ENCODE data around the gene PPM1F. TPM values are rescaled to one million over a fixed set of nuclear protein-coding genes. Genes with fewer than 3 reads are reported as not detected.

Gene PPM1F
- total and polyA plus RNA-seq, 2 donors (not counting 1 experiment from before 2014, with no cell fraction given): 18.1 to 30.0 TPM

- Histone ChIP-seq H3K4me2 (replicated peaks; ENCODE audit: low read depth, low read length, poor library complexity, severe bottlenecking) (no peak overlapping the region), H3K9ac (ENCODE audit: low read length) (no peak overlapping the region), H3K79me2 (ENCODE audit: control insufficient read depth, insufficient read depth, low read length) (peaks cover 28% of the 10 kb centered on the region), H3K36me3 (replicated peaks in 1 of 2; ENCODE audit: control extremely low read depth in 1 of 2, control insufficient read depth in 1 of 2, extremely low read depth in 1 of 2, insufficient read depth in 2 of 2, low read length in 1 of 2) (peaks cover 0 to 88% of the 10 kb centered on the region in 2 experiments), H3K4me1 (ENCODE audit: control insufficient read depth in 2 of 2, insufficient read depth in 2 of 2, low read length in 2 of 2) (no peaks in the 10 kb centered on the region), H4K20me1 (ENCODE audit: control insufficient read depth, insufficient read depth, low read length, poor library complexity, severe bottlenecking) (peaks cover 7% of the 10 kb centered on the region), H3K4me3 (ENCODE audit: control extremely low read depth in 1 of 5, extremely low read depth in 1 of 5, insufficient read depth in 1 of 5, low read depth in 2 of 5, low read length in 4 of 5) (no peak overlapping the region), H2AFZ (ENCODE audit: insufficient read depth, low read depth, low read length, poor library complexity, severe bottlenecking) (no peak overlapping the region), H3K9me3 (ENCODE audit: control extremely low read depth in 1 of 3, control insufficient read depth in 2 of 3, insufficient read depth in 1 of 3, low read length in 2 of 3) (no peaks in the 10 kb centered on the region), H3K27ac (ENCODE audit: low read length in 2 of 2) (no peak overlapping the region), H3K27me3 (replicated peaks in 1 of 4; ENCODE audit: control extremely low read depth in 1 of 4, control insufficient read depth in 3 of 4, insufficient read depth in 4 of 4, low read length in 3 of 4) (no peaks in the 10 kb centered on the region)
- ChIA-PET POLR2A (interaction anchor here (1.1 kb wide), 1 partner anchor 10 kb away, joined by 4 read pairs; the partner anchor contains the start of gene TOP3B), CTCF (interaction anchor here (0.5 to 2.3 kb wide), 33 partner anchors 10 to 984 kb away, joined by 3 to 25 read pairs (median 4); partner anchors contain the start of genes PPM1F and TOP3B)
- H3K27ac Mint-ChIP-seq: no peak overlapping the region
- no peak for DNase-seq
- H3K9me3 Mint-ChIP-seq (ENCODE audit: insufficient read depth): no peaks in the 10 kb centered on the region
- no peak overlapping the region for H3K4me3 Mint-ChIP-seq
- intact Hi-C loops (cut with micrococcal nuclease): no loop called here
- peaks cover 6% of the 10 kb centered on the region for H3K4me1 Mint-ChIP-seq
- 94% methylated on average over 6 of the region's 7 CpGs for WGBS (ENCODE audit: insufficient coverage)
- H3K27me3 Mint-ChIP-seq: no peaks in the 10 kb centered on the region
- no peak for ATAC-seq (ENCODE audit: low read depth)
- TF ChIP-seq CTCF (IDR thresholded peaks at IDR 0.05) (no peak), EZH2 (IDR thresholded peaks at IDR 0.05; ENCODE audit: borderline replicate concordance, insufficient read depth, low read depth, low read length, poor library complexity, severe bottlenecking) (no peak)
Observed at GRCh38 chr22:21971858-21972275, 19.2 kb upstream of the PPM1F start.

- no peaks in the 10 kb centered on the region for H3K4me1 ChIP-seq (ENCODE audit: control insufficient read depth in 2 of 2, insufficient read depth in 2 of 2, low read length in 2 of 2)
- no peak for DNase-seq
- Mint-ChIP-seq H3K27me3 (no peaks in the 10 kb centered on the region), H3K4me1 (peaks cover 6% of the 10 kb centered on the region), H3K27ac (no peak overlapping the region), H3K9me3 (ENCODE audit: insufficient read depth) (no peaks in the 10 kb centered on the region), H3K4me3 (no peak overlapping the region)
- TF ChIP-seq CTCF (IDR thresholded peaks at IDR 0.05): no peak
- TF ChIP-seq EZH2 (IDR thresholded peaks at IDR 0.05; ENCODE audit: borderline replicate concordance, insufficient read depth, low read depth, low read length, poor library complexity, severe bottlenecking): no peak
- CTCF ChIA-PET: interaction anchor here (0.5 to 2.3 kb wide), 11 partner anchors 18 to 913 kb away, joined by 3 to 20 read pairs (median 4); partner anchors contain the start of gene PPM1F
- peaks cover 2% of the 10 kb centered on the region for H4K20me1 ChIP-seq (ENCODE audit: control insufficient read depth, insufficient read depth, low read length, poor library complexity, severe bottlenecking)
- no peaks in the 10 kb centered on the region for H3K27me3 ChIP-seq (replicated peaks in 1 of 4; ENCODE audit: control extremely low read depth in 1 of 4, control insufficient read depth in 3 of 4, insufficient read depth in 4 of 4, low read length in 3 of 4)
- no peak overlapping the region for H3K27ac ChIP-seq (ENCODE audit: low read length in 2 of 2)
- no peaks in the 10 kb centered on the region for H3K9me3 ChIP-seq (ENCODE audit: control extremely low read depth in 1 of 3, control insufficient read depth in 2 of 3, insufficient read depth in 1 of 3, low read length in 2 of 3)
- no peak overlapping the region for H3K9ac ChIP-seq (ENCODE audit: low read length)
- intact Hi-C loops (cut with micrococcal nuclease): no loop called here
- H3K4me3 ChIP-seq (ENCODE audit: control extremely low read depth in 1 of 5, extremely low read depth in 1 of 5, insufficient read depth in 1 of 5, low read depth in 2 of 5, low read length in 4 of 5): no peak overlapping the region
- H3K36me3 ChIP-seq (replicated peaks in 1 of 2; ENCODE audit: control extremely low read depth in 1 of 2, control insufficient read depth in 1 of 2, extremely low read depth in 1 of 2, insufficient read depth in 2 of 2, low read length in 1 of 2): peaks cover 0 to 93% of the 10 kb centered on the region in 2 experiments
- peaks cover 20% of the 10 kb centered on the region for H3K79me2 ChIP-seq (ENCODE audit: control insufficient read depth, insufficient read depth, low read length)
- POLR2A ChIA-PET: interaction anchor here (0.6 to 1.1 kb wide), 2 partner anchors 11 to 13 kb away, joined by 4 read pairs; partner anchors contain the start of gene TOP3B
- ATAC-seq (ENCODE audit: low read depth): no peak
- H3K4me2 ChIP-seq (replicated peaks; ENCODE audit: low read depth, low read length, poor library complexity, severe bottlenecking): no peak overlapping the region
- over 99% methylated on average over 10 of the region's 18 CpGs for WGBS (ENCODE audit: insufficient coverage)
- no peak overlapping the region for H2AFZ ChIP-seq (ENCODE audit: insufficient read depth, low read depth, low read length, poor library complexity, severe bottlenecking)
Observed at GRCh38 chr22:21970800-21971617, 18.4 kb upstream of the PPM1F start.

All from B cell (primary cell).